Endothelial cell of umbilical vein (primary cell): Measurements from ENCODE around the gene LMF1. TPM values are rescaled to one million over a fixed set of nuclear protein-coding genes. Genes with fewer than 3 reads are reported as not detected.

Experiments used
- BruUV-seq: library from RNA; stranded (reverse); fragments of 400-500 nt; replicated peaks from 2 replicates; lab custom pipeline; 2021; lab: Mats Ljungman, UMichigan
- CTCF ChIA-PET: fragments of 300-600, 350-600 bp; sonication (Branson Sonifier 250); formaldehyde crosslinking; loops from one replicate; lab custom pipeline; 2021; ENCODE audit warnings: antibody characterized with exemption, inconsistent platforms; lab: Charles Lee
- POLR2A ChIA-PET: fragments of 300-600, 350-600 bp; sonication (Branson Sonifier 250); formaldehyde crosslinking; loops from one replicate; lab custom pipeline; 2021; ENCODE audit warnings: antibody characterized with exemption, inconsistent platforms; lab: Charles Lee
- DNase-seq: peaks from one replicate; pipeline ENCODE4 v3.0.0-alpha.2; 2011; ENCODE audit warnings: low read depth, low spot score
- FAIRE-seq: peaks from 2 replicates; lab custom pipeline; 2011; peaks lifted over from hg19 to GRCh38; lab: Jason Lieb, UNC
- H2AFZ ChIP-seq: 2 replicates; pipeline ENCODE4 v1.6.0; 2012; ENCODE audit warnings: low read depth, low read length, control low read depth, inconsistent platforms
- H3K27ac ChIP-seq: 2 replicates; pipeline ENCODE4 v1.5.1; 2011; ENCODE audit warnings: low read depth, mild to moderate bottlenecking, control low read depth, low read length, moderate library complexity; ENCODE audit not compliant: insufficient read depth
- H3K27me3 ChIP-seq, 2 experiments: 2 replicates each; pipeline versions ENCODE4 v1.6.0 to v1.6.1; 2011; ENCODE audit warnings: low read length in 2 of 2, mixed read lengths in 1 of 2; ENCODE audit not compliant: control insufficient read depth in 2 of 2, insufficient read depth in 2 of 2
- H3K36me3 ChIP-seq, 2 experiments: 2 replicates in 1 of 2; 3 replicates in 1 of 2; pipeline ENCODE4 v1.5.1; 2011; ENCODE audit warnings: low read length in 2 of 2, mild to moderate bottlenecking in 1 of 2, moderate library complexity in 1 of 2; ENCODE audit not compliant: control insufficient read depth in 2 of 2, insufficient read depth in 2 of 2; ENCODE audit errors: extremely low read depth in 1 of 2
- H3K4me1 ChIP-seq: 3 replicates; pipeline ENCODE4 v1.5.1; 2011; ENCODE audit warnings: mild to moderate bottlenecking, low read length; ENCODE audit not compliant: control insufficient read depth, insufficient read depth; ENCODE audit errors: extremely low read depth
- H3K4me2 ChIP-seq: 2 replicates; pipeline ENCODE4 v1.6.1; 2011; ENCODE audit warnings: low read length, control low read depth, mixed read lengths; ENCODE audit not compliant: insufficient read depth
- H3K4me3 ChIP-seq, 3 experiments: fragments of 200-600 bp in 1 of 3; sonication (generic), shearing (Covaris generic) in 1 of 3; replicated peaks in 1 of 3; 2 replicates each; pipeline ENCODE4 v1.5.1; 2011 to 2016; ENCODE audit warnings: control low read depth in 3 of 3, low read length in 3 of 3, mild to moderate bottlenecking in 2 of 3, inconsistent platforms in 1 of 3, low read depth in 1 of 3, moderate library complexity in 1 of 3; ENCODE audit not compliant: insufficient read depth in 1 of 3
- H3K79me2 ChIP-seq: 2 replicates; pipeline ENCODE4 v1.6.0; 2012; ENCODE audit warnings: low read length, inconsistent platforms; ENCODE audit not compliant: control insufficient read depth, insufficient read depth
- H3K9ac ChIP-seq: replicated peaks from 2 replicates; pipeline ENCODE3; 2011; ENCODE audit warnings: low read length, control low read depth; ENCODE audit not compliant: insufficient read depth; ENCODE audit errors: extremely low read depth
- H3K9me1 ChIP-seq: replicated peaks from 3 replicates; pipeline ENCODE4 v1.6.0; 2011; ENCODE audit warnings: mild to moderate bottlenecking, low read length; ENCODE audit not compliant: control insufficient read depth, insufficient read depth; ENCODE audit errors: extremely low read depth
- H3K9me3 ChIP-seq: replicated peaks from 2 replicates; pipeline ENCODE4 v1.5.1; 2012; ENCODE audit warnings: low read length, inconsistent platforms; ENCODE audit not compliant: control insufficient read depth, insufficient read depth
- H4K20me1 ChIP-seq: replicated peaks from 2 replicates; pipeline ENCODE3; 2011; ENCODE audit warnings: mild to moderate bottlenecking, low read length; ENCODE audit not compliant: control insufficient read depth, insufficient read depth; ENCODE audit errors: extremely low read depth
- EZH2 ChIP-seq: IDR thresholded peaks from 2 replicates; pipeline ENCODE4 v1.6.1; 2012; ENCODE audit warnings: borderline replicate concordance, low read depth, mild to moderate bottlenecking, moderate library complexity, low read length, inconsistent platforms; ENCODE audit not compliant: severe bottlenecking
- FOS ChIP-seq: IDR thresholded peaks from 2 replicates; pipeline ENCODE4 v1.6.1; 2011; ENCODE audit warnings: mild to moderate bottlenecking, low read length, moderate library complexity, borderline replicate concordance; ENCODE audit not compliant: insufficient read depth
- GATA2 ChIP-seq: IDR thresholded peaks from 2 replicates; pipeline ENCODE4 v1.7.0; 2011; ENCODE audit warnings: low read depth, mild to moderate bottlenecking, moderate library complexity, mixed read lengths, low read length; ENCODE audit not compliant: insufficient read length, insufficient read depth
- JUN ChIP-seq: IDR thresholded peaks from 2 replicates; pipeline ENCODE4 v1.6.1; 2011; ENCODE audit warnings: borderline replicate concordance, low read depth; ENCODE audit not compliant: insufficient read length, insufficient read depth
- MYC ChIP-seq: IDR thresholded peaks from one replicate; pipeline ENCODE4 v1.6.1; 2011; ENCODE audit warnings: mild to moderate bottlenecking, low read depth, low read length
- POLR2A ChIP-seq: IDR thresholded peaks from 2 replicates; pipeline ENCODE4 v1.6.1; 2012; ENCODE audit warnings: low read depth, mild to moderate bottlenecking, control low read depth, low read length
- POLR2AphosphoS5 ChIP-seq: IDR thresholded peaks from 2 replicates; pipeline ENCODE4 v1.6.1; 2012; ENCODE audit warnings: low read depth, mild to moderate bottlenecking, control low read depth, low read length, moderate library complexity; ENCODE audit not compliant: insufficient read depth
- dilution Hi-C: fragments of 300-500 bp; cut with MboI; formaldehyde crosslinking; loops from one replicate; pipeline ENCODE4 v1.15.0; 2019; ENCODE audit warnings: low sequenced_read_pairs; ENCODE audit not compliant: extremely low pct_ligation_motif_present
- intact Hi-C: fragments of 100-400 bp; cut with micrococcal nuclease; formaldehyde crosslinking; loops from one replicate; pipeline ENCODE4 v1.10.0; 2022
- polyA plus RNA-seq, 4 experiments: library from polyadenylated mRNA; depleted of rRNA in 3 of 4; stranded (reverse) in 3 of 4; unstranded in 1 of 4; fragments of >200 nt; gene quantifications; 2 replicates each; pipeline versions ENCODE4 v1.2.1 to v1.2.3, GENCODE V29; 2011 to 2012; ENCODE audit warnings: missing spikeins in 1 of 4
- total RNA-seq: library from RNA; stranded (reverse); gene quantifications from 2 replicates; pipeline ENCODE4 v1.2.3, GENCODE V29; 2021
- TF ChIP-seq, protein P1 (sequence below), 2 donors: IDR thresholded peaks; 1 replicate in 1 of 2; 2 replicates in 1 of 2; pipeline ENCODE4 v1.5.1; 2011; ENCODE audit warnings: low read length in 2 of 2, mild to moderate bottlenecking in 2 of 2, moderate library complexity in 2 of 2, control low read depth in 1 of 2, inconsistent platforms in 1 of 2, low read depth in 1 of 2; ENCODE audit not compliant: insufficient read depth in 1 of 2; ENCODE audit errors: extremely low read depth in 1 of 2
- TF ChIP-seq, protein P2 (sequence below): IDR thresholded peaks from 2 replicates; pipeline ENCODE4 v1.6.1; 2011; ENCODE audit not compliant: insufficient read depth, insufficient read length

LMF1 gene
- total and polyA plus RNA-seq, 2 donors (not counting 3 experiments of a cell fraction or from before 2014, with no cell fraction given) = 17.8 TPM

DNA sequence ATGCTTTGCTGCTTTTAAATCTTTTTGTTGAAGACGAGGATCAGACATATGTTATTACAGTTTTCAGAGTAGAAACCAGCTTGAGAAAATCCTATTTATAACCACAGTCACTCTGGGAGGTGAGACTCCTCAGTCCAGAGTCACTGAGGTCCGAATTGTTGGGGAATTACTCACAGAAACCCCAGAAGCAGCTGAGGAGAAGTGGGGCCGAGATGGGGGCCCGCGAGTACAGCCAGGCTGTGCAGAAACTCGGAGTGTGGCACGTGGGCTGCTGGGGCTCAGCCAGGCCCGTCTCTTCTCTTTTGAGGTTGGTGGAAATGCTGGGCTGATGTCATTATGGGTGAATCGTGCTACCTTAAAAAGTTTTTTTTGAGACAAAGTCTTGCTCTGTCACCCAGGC is 155.8 kb downstream of the LMF1 start:
- Histone ChIP-seq H3K9me1 (no peaks in the 10 kb centered on the region), H3K4me1 (no peaks in the 10 kb centered on the region), H2AFZ (no peak overlapping the region), H3K9me3 (no peaks in the 10 kb centered on the region), H3K9ac (no peak overlapping the region), H3K36me3 (no peaks in the 10 kb centered on the region), H3K4me3 (no peak overlapping the region), H3K27ac (no peak overlapping the region), H3K27me3 (peaks cover 2 to 20% of the 10 kb centered on the region in 2 experiments), H3K79me2 (no peaks in the 10 kb centered on the region), H4K20me1 (no peaks in the 10 kb centered on the region), H3K4me2 (no peak overlapping the region)
- ChIA-PET CTCF (interaction anchor here (1.2 to 1.8 kb wide), 3 partner anchors 240 to 242 kb away, joined by 6 to 10 read pairs (median 6); no protein-coding TSS in a partner anchor), POLR2A (no interaction called here)
- intact Hi-C loops (no loop called here), dilution Hi-C loops (no loop called here)
- FAIRE-seq = no peak
- no TSS peak for BruUV-seq
- TF ChIP-seq JUN = no peak
- TF ChIP-seq POLR2A = no peak
- TF ChIP-seq POLR2AphosphoS5 = no peak
- no peak for TF ChIP-seq GATA2
- TF ChIP-seq, protein P1, sequence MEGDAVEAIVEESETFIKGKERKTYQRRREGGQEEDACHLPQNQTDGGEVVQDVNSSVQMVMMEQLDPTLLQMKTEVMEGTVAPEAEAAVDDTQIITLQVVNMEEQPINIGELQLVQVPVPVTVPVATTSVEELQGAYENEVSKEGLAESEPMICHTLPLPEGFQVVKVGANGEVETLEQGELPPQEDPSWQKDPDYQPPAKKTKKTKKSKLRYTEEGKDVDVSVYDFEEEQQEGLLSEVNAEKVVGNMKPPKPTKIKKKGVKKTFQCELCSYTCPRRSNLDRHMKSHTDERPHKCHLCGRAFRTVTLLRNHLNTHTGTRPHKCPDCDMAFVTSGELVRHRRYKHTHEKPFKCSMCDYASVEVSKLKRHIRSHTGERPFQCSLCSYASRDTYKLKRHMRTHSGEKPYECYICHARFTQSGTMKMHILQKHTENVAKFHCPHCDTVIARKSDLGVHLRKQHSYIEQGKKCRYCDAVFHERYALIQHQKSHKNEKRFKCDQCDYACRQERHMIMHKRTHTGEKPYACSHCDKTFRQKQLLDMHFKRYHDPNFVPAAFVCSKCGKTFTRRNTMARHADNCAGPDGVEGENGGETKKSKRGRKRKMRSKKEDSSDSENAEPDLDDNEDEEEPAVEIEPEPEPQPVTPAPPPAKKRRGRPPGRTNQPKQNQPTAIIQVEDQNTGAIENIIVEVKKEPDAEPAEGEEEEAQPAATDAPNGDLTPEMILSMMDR (IDR thresholded peaks at IDR 0.05; ENCODE audit: extremely low read depth in 1 of 2, insufficient read depth in 1 of 2, low read depth in 1 of 2, low read length in 2 of 2) = no peak
- no peak for TF ChIP-seq EZH2
- TF ChIP-seq MYC = no peak
- TF ChIP-seq, protein P2, sequence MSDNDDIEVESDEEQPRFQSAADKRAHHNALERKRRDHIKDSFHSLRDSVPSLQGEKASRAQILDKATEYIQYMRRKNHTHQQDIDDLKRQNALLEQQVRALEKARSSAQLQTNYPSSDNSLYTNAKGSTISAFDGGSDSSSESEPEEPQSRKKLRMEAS = no peak
- TF ChIP-seq FOS = no peak
- DNase-seq = no peak
